Fibroblast of lung (primary cell): ENCODE measurements around the gene EML4.

ENCODE experiments used
- CTCF ChIP-seq, 2 donors: IDR thresholded peaks in 1 of 2; conservative IDR thresholded peaks in 1 of 2; 1 replicate in 1 of 2; 2 replicates in 1 of 2; pipeline ENCODE4 v1.5.1; 2011 to 2012; ENCODE audit warnings: low read length in 2 of 2, control low read depth in 1 of 2, inconsistent platforms in 1 of 2, low read depth in 1 of 2, mild to moderate bottlenecking in 1 of 2
- EZH2 ChIP-seq: IDR thresholded peaks from 2 replicates; pipeline ENCODE4 v1.5.1; 2012; ENCODE audit warnings: low read length, control low read depth, mild to moderate bottlenecking; ENCODE audit errors: missing control alignments

GRCh38 chr2:42288811-42289210, 119.7 kb downstream of the EML4 start:
- no peak for TF ChIP-seq CTCF (conservative IDR thresholded peaks at IDR 0.05 in 1 of 2, IDR thresholded peaks at IDR 0.05 in 1 of 2; ENCODE audit: low read depth in 1 of 2, low read length in 2 of 2)
- TF ChIP-seq EZH2 = no peak
